ENCODE data around the gene MPST. TPM values are rescaled to one million over a fixed set of nuclear protein-coding genes. Genes with fewer than 3 reads are reported as not detected.

The MPST gene
- total and polyA plus RNA-seq, 12 donors = 7.9 to 332 (median 143) TPM

- intact Hi-C loops (cut with DNase I) = no loop called here
- Histone ChIP-seq H3K27me3 (no peaks in the 10 kb centered on the region), H3K4me1 (replicated peaks in 1 of 2) (peaks cover 5 to 7% of the 10 kb centered on the region in 2 donors), H3K36me3 (replicated peaks in 1 of 2) (no peaks in the 10 kb centered on the region), H3K4me3 (no peak overlapping the region), H3K27ac (peak overlapping the region in 2 of 5 donors; percentile 15 to 95), H3K9me3 (replicated peaks in 1 of 3) (no peaks in the 10 kb centered on the region)
- TF ChIP-seq, protein P1, sequence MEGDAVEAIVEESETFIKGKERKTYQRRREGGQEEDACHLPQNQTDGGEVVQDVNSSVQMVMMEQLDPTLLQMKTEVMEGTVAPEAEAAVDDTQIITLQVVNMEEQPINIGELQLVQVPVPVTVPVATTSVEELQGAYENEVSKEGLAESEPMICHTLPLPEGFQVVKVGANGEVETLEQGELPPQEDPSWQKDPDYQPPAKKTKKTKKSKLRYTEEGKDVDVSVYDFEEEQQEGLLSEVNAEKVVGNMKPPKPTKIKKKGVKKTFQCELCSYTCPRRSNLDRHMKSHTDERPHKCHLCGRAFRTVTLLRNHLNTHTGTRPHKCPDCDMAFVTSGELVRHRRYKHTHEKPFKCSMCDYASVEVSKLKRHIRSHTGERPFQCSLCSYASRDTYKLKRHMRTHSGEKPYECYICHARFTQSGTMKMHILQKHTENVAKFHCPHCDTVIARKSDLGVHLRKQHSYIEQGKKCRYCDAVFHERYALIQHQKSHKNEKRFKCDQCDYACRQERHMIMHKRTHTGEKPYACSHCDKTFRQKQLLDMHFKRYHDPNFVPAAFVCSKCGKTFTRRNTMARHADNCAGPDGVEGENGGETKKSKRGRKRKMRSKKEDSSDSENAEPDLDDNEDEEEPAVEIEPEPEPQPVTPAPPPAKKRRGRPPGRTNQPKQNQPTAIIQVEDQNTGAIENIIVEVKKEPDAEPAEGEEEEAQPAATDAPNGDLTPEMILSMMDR (IDR thresholded peaks at IDR 0.05) = peak in 3 of 6 experiments; percentile 7 to 15 (median 10)
- no peak for TF ChIP-seq POLR2A (IDR thresholded peaks at IDR 0.05)
- WGBS, 4 donors = 76 to 83% (median 77%) methylated on average over 7 to 9 of the region's 9 CpGs
- DNase-seq = peak in 6 of 7 donors; percentile 50 to 77 (median 72)
Observed at GRCh38 chr22:36998620-36999351, 20.8 kb upstream of the MPST start.

DNA sequence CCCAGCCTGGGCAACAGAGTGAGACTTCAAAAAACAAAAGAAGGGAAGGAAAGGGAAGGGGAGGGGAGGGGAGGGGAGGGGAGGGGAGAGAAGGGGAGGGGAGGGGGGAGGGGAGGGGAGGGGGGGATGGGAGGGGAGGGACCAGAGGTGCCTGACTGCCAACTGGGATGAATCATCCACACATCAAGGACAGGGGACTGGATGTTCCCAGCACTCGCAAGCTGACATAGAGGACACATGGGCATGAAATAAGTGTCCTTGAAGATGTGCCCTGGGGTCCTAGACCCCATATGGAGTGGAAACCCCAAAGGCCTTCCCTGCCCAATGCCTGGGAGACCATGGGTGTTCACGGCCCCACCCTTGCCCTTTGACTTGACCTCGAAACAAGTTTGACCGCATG is 20.1 kb upstream of the MPST start:
- Histone ChIP-seq H3K9me3 (replicated peaks in 1 of 3) (no peaks in the 10 kb centered on the region), H3K36me3 (replicated peaks in 1 of 2) (no peaks in the 10 kb centered on the region), H3K27me3 (no peaks in the 10 kb centered on the region), H3K4me1 (replicated peaks in 1 of 2) (peaks cover 5 to 7% of the 10 kb centered on the region in 2 donors), H3K4me3 (no peak overlapping the region), H3K27ac (peak overlapping the region in 4 of 5 donors; percentile 52 to 95 (median 68))
- DNase-seq = peak; percentile 75 to 83 (median 80)
- TF ChIP-seq, protein P1 (IDR thresholded peaks at IDR 0.05) = no peak
- TF ChIP-seq POLR2A (IDR thresholded peaks at IDR 0.05) = no peak
- intact Hi-C loops (cut with DNase I) = no loop called here
- 37 to 49% (median 42%) methylated on average over 4 of the region's 4 CpGs for WGBS, 4 donors

- Histone ChIP-seq H3K36me3 (replicated peaks in 1 of 2) (no peaks in the 10 kb centered on the region), H3K27me3 (no peaks in the 10 kb centered on the region), H3K4me3 (no peak overlapping the region), H3K4me1 (replicated peaks in 1 of 2) (peaks cover 5 to 7% of the 10 kb centered on the region in 2 donors), H3K9me3 (replicated peaks in 1 of 3) (no peaks in the 10 kb centered on the region), H3K27ac (peak overlapping the region in 1 of 5 donors; percentile 95)
- intact Hi-C loops (cut with DNase I) = no loop called here
- no peak for TF ChIP-seq POLR2A (IDR thresholded peaks at IDR 0.05)
- TF ChIP-seq, protein P1 (IDR thresholded peaks at IDR 0.05) = no peak
- WGBS, 4 donors = 61 to 68% (median 64%) methylated on average over 11 of the region's 11 CpGs
- peak in 1 of 7 donors; percentile 11 for DNase-seq
Observed at GRCh38 chr22:37000676-37001534, 18.6 kb upstream of the MPST start.

GRCh38 chr22:37001826-37002225 is 17.7 kb upstream of the MPST start:
- no peak overlapping the region for H3K27ac ChIP-seq
- intact Hi-C loops (cut with DNase I) = no loop called here
- DNase-seq = no peak
- no peaks in the 10 kb centered on the region for H3K9me3 ChIP-seq (replicated peaks in 1 of 3)
- H3K4me1 ChIP-seq (replicated peaks in 1 of 2) = peaks cover 5 to 7% of the 10 kb centered on the region in 2 donors
- H3K36me3 ChIP-seq (replicated peaks in 1 of 2) = no peaks in the 10 kb centered on the region
- H3K4me3 ChIP-seq = no peak overlapping the region
- TF ChIP-seq, protein P1 (IDR thresholded peaks at IDR 0.05) = no peak
- no peak for TF ChIP-seq POLR2A (IDR thresholded peaks at IDR 0.05)
- H3K27me3 ChIP-seq = no peaks in the 10 kb centered on the region
- 86 to 100% (median 92%) methylated on average over 3 to 12 of the region's 12 CpGs for WGBS, 4 donors

All from adrenal gland (tissue), 12 donors.